ENCODE measurements around the gene OR8B8.

The OR8B8 gene

DNA sequence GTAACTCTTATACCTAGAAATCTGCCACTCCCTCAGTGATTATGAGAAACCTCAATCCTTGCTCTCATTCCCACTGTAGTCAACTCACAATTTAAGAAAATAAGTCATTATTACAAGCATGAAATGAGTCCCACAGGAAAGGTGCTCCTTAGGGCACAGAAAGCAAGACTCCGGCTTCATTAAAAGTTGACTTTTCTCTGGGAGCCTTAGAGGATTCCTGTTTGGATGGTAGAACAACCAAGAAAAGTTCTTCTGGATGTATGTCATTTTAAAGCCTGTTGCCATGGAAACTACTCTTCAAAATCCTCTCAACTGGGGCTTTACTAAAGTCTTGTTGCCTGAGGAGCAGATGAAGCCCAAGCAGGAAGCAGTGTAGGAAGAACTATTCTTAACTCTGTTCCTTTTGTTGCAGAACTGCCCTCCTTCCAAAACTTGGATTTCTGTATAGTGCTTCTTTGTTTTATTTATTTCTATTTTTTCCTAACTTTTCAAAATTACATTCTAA, at the start of gene OR8B8:
Gene OR8B8, minus strand, starts transcription at position 51 of the 505 bp plus-strand sequence. CDS start 4,611 bp downstream, outside the sequence.
- no peak for TF ChIP-seq CTCF (IDR thresholded peaks at IDR 0.05)

DNA sequence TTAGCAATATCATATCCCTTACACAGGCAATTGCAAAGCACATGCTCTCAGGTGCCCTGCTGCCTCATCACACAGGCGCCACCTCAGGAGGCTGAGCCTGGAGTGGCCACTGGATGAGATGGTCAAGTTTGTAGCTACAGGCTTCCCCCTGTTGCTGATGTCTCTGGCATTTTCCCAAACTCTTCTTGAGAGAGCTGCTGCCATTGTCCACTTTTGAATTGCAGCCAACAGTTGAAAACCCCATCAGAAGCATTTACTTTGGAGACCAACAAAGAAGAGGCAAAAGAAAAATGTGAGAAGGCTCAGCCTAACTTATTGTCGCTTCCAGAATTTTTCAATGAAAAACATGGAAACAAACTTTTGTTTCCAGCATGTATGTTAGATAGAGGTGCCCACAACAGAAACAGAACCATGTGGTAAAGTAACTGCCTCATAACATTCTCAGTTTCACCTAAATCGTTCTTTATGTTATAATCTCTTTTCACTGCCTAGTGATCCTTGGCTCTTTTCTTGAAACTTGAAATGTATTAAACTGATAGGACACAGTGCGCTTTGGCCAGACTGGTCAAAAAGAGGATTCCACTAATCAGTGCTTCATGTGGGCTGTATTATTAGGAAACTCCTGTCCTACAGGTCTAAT, 47.6 kb upstream of the OR8B8 start:
- TF ChIP-seq CTCF (IDR thresholded peaks at IDR 0.05): no peak

GRCh38 chr11:124483422-124483821, 37.9 kb upstream of the OR8B8 start:
- TF ChIP-seq CTCF (IDR thresholded peaks at IDR 0.05): no peak

GRCh38 chr11:124482362-124483147, 37.1 kb upstream of the OR8B8 start:
- TF ChIP-seq CTCF (IDR thresholded peaks at IDR 0.05): no peak

DNA sequence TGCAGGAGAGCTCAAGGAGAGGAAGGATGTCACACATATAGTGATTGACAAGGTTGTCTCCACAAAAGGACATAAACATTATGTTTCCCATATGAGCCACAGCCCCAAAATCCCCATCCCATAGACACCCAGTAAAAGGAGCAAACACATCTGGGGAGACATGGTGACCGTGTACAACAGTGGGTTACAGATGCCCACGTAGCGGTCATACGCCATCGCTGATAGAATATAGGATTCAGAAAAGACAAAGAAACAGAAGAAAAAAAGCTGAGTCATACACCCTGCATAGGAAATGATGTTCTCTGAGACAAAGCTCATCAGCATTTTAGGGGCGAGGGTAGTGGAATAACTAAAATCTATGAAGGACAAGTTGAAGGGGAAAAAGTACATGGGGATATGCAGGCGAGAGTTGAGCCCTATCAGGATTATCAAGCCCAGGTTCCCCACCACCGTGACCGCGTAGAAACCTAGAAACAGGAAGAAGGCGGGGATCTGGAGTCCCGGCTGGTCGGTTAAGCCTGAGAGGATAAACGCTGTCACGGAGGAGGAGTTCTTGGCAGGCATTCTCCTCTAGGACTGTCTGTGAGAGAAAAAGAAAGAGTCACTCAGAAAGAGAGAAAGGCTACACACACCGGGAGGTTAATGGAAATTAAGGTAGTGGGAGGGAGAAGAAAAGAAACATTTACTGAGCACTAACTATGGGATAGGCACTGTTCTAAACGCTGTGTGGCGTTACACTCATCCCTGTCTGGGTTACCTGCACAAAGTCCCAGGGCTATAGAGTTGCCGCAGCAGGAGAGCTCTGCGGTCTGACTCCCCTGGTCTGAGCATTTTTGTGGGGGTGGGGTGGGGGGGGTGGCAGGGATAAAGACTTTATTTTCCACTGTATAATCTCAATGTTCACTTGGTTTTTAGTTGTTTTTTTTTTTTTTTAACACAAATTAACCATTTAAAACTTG, 36.1 kb upstream of the OR8B8 start:
- no peak for TF ChIP-seq CTCF (IDR thresholded peaks at IDR 0.05)

DNA sequence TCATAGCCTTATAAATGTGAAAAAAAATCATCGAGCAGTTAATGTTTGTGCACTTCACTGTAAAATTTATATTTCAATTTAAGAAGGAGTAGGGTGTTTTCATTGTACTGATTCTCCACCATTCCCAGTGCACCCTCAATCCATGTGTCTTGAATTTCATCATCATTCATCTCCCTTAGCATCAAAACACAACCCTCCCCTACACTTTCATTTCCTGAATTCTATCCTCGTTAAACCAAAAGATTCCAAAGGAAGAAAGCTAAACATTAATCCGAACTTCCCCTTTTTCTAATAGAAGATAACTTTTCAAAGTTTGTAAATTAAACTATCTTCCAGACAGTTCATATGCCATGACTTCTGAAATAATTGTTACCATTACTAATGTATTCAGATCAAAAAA, 34.1 kb upstream of the OR8B8 start:
- no peak for TF ChIP-seq CTCF (IDR thresholded peaks at IDR 0.05)

GRCh38 chr11:124475265-124475664, 29.8 kb upstream of the OR8B8 start:
- no peak for TF ChIP-seq CTCF (IDR thresholded peaks at IDR 0.05)

Measured in LNCAP (cell line).